CD4-positive, alpha-beta memory T cell (primary cell): ENCODE data around the gene PABPC1L2B. TPM values are rescaled to one million over a fixed set of nuclear protein-coding genes. Genes with fewer than 3 reads are reported as not detected.
"Not testable (repeated sequence)": the region's sequence is repeated elsewhere in the genome, so short reads cannot be mapped to it uniquely, and the experiment has no call there.

Experiments
- CTCF ChIA-PET: fragments of 350-600 bp; sonication (Branson Sonifier 250); formaldehyde crosslinking; loops from one replicate; lab custom pipeline; 2021; ENCODE audit warnings: inconsistent platforms; ENCODE audit not compliant: partially characterized antibody; lab: Charles Lee
- POLR2A ChIA-PET: fragments of 350-600 bp; sonication (Branson Sonifier 250); formaldehyde crosslinking; loops from one replicate; lab custom pipeline; 2021; ENCODE audit not compliant: partially characterized antibody; lab: Charles Lee
- DNase-seq, 5 donors: peaks; one replicate each; pipeline versions ENCODE4 v3.0.0 to v3.0.0-alpha.2; 2020 to 2022; ENCODE audit warnings: mixed read lengths in 1 of 5
- H3K27ac ChIP-seq: one replicate; pipeline ENCODE4 v1.7.0; 2013; ENCODE audit warnings: low read depth, low read length
- H3K27me3 ChIP-seq: 2 replicates; pipeline ENCODE4 v1.7.0; 2013; ENCODE audit warnings: mild to moderate bottlenecking, low read length, moderate library complexity; ENCODE audit not compliant: insufficient read depth
- H3K36me3 ChIP-seq: 2 replicates; pipeline ENCODE4 v1.7.0; 2013; ENCODE audit warnings: mild to moderate bottlenecking, low read length, moderate library complexity; ENCODE audit not compliant: insufficient read depth
- H3K4me1 ChIP-seq: 2 replicates; pipeline ENCODE4 v1.7.0; 2013; ENCODE audit warnings: mild to moderate bottlenecking, low read length, moderate library complexity; ENCODE audit not compliant: insufficient read depth
- H3K4me3 ChIP-seq, 2 donors: one replicate each; pipeline ENCODE4 v1.7.0; 2013; ENCODE audit warnings: low read length in 2 of 2, mild to moderate bottlenecking in 1 of 2
- H3K9me3 ChIP-seq, 2 donors: one replicate each; pipeline ENCODE4 v1.7.0; 2013; ENCODE audit warnings: low read length in 2 of 2, control low read depth in 1 of 2; ENCODE audit not compliant: control insufficient read depth in 1 of 2
- H3K27ac Mint-ChIP-seq, 7 donors: one replicate each; pipeline ENCODE4 v1.8.0; 2020 to 2021; ENCODE audit warnings: mixed read lengths in 7 of 7, mild to moderate bottlenecking in 6 of 7, inconsistent platforms in 3 of 7, moderate library complexity in 3 of 7
- H3K27me3 Mint-ChIP-seq, 2 donors: one replicate each; pipeline ENCODE4 v1.8.0; 2020 to 2021; ENCODE audit warnings: mixed read lengths in 2 of 2
- H3K36me3 Mint-ChIP-seq, 2 donors: one replicate each; pipeline ENCODE4 v1.8.0; 2020 to 2021; ENCODE audit warnings: mixed read lengths in 2 of 2, inconsistent platforms in 1 of 2, mild to moderate bottlenecking in 1 of 2
- H3K4me1 Mint-ChIP-seq, 4 donors: one replicate each; pipeline ENCODE4 v1.8.0; 2020 to 2021; ENCODE audit warnings: mixed read lengths in 4 of 4, mild to moderate bottlenecking in 1 of 4
- H3K4me3 Mint-ChIP-seq, 8 donors: one replicate each; pipeline ENCODE4 v1.8.0; 2020 to 2021; ENCODE audit warnings: mixed read lengths in 8 of 8, mild to moderate bottlenecking in 7 of 8, moderate library complexity in 6 of 8, inconsistent platforms in 3 of 8
- H3K9me3 Mint-ChIP-seq, 8 donors: one replicate each; pipeline ENCODE4 v1.8.0; 2020 to 2021; ENCODE audit warnings: mixed read lengths in 8 of 8, mild to moderate bottlenecking in 5 of 8, inconsistent platforms in 3 of 8, moderate library complexity in 1 of 8
- intact Hi-C: fragments of 100-400 bp; cut with micrococcal nuclease; formaldehyde crosslinking; loops from one replicate; pipeline ENCODE4 v1.15.1; 2023
- polyA plus RNA-seq, 2 donors: library from polyadenylated mRNA; unstranded; fragments of 300-500 nt; fragmentation: Illumina TruSeq; gene quantifications; one replicate each; pipeline ENCODE4 v1.2.3, GENCODE V29; 2021
- total RNA-seq, 2 experiments: library from RNA; stranded (reverse); gene quantifications; one replicate each; pipeline ENCODE4 v1.2.3, GENCODE V29; 2021

Gene PABPC1L2B
- total RNA-seq = not detected
- not detected for polyA plus RNA-seq

DNA sequence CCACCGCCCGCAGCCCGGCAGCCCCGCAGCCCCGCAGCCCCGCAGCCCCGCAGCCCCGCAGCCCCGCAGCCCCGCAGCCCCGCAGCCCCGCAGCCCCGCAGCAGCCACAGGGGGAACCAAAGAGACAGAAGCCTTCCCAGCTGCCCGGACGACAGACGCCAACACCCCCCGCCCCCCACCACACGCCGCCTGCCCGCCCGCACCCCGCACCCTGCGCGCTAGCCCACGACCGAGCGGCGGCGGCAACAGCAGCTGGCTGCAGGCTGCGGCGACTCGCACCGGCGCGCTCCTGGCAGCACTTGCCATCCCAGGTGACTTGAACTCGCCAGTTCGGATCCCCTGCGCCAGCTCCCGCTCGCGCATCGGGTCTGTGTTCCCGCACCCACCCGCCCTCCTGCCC is at the start of gene PABPC1L2B:
Gene PABPC1L2B, plus strand, starts transcription at position 207 of the 400 bp plus-strand sequence. CDS start 704 bp downstream, outside the sequence.
- H3K36me3 Mint-ChIP-seq, H3K4me1 ChIP-seq, POLR2A ChIA-PET, H3K27me3 ChIP-seq, H3K27ac ChIP-seq, H3K4me3 ChIP-seq, H3K9me3 ChIP-seq, DNase-seq, H3K4me3 Mint-ChIP-seq, H3K4me1 Mint-ChIP-seq, CTCF ChIA-PET, intact Hi-C loops, H3K36me3 ChIP-seq, H3K9me3 Mint-ChIP-seq, H3K27ac Mint-ChIP-seq, H3K27me3 Mint-ChIP-seq: not testable (repeated sequence)

DNA sequence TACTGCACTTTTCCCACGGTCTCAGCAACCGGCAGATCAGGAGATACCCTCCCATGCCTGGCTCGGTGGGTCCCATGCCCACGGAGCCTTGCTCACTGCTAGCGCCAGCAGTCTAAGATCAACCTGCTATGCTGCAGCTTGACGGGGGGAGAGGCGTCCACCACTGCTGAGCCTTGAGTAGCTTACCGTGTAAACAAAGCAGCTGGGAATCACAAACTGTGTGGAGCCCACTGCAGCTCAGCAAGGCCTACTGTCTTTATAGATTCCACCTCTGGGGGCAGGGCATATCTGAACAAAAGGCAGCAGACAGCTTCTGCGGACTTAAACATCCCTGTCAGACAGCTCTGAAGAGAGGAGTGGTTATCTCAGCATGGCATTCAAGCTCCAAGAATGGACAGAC is 42.8 kb upstream of the PABPC1L2B start:
- CTCF ChIA-PET, H3K4me3 Mint-ChIP-seq, H3K27ac ChIP-seq, H3K36me3 Mint-ChIP-seq, H3K4me3 ChIP-seq, H3K9me3 Mint-ChIP-seq, H3K27me3 Mint-ChIP-seq, DNase-seq, H3K9me3 ChIP-seq, H3K4me1 Mint-ChIP-seq, intact Hi-C loops, H3K27me3 ChIP-seq, H3K4me1 ChIP-seq, H3K36me3 ChIP-seq, POLR2A ChIA-PET, H3K27ac Mint-ChIP-seq: not testable (repeated sequence)

DNA sequence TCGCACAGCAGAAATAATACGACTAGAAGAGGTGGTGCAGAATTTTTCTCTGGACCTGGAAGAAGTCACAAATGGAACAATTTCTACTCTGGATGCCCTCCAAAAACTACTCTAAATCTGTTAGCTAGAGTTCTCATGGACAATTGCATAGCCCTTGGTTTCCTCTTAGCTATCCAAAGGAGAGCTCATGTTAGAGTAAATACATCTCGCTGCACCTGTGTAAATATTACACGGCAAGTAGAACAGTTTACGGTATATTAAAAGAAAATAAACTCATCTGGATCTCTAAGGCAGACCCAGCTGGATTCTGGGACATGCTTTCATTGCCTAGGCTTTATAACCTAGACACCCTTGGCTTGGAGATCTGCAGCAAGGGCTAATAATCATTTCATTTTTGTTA is 30.9 kb upstream of the PABPC1L2B start:
- CTCF ChIA-PET = not testable (repeated sequence)

DNA sequence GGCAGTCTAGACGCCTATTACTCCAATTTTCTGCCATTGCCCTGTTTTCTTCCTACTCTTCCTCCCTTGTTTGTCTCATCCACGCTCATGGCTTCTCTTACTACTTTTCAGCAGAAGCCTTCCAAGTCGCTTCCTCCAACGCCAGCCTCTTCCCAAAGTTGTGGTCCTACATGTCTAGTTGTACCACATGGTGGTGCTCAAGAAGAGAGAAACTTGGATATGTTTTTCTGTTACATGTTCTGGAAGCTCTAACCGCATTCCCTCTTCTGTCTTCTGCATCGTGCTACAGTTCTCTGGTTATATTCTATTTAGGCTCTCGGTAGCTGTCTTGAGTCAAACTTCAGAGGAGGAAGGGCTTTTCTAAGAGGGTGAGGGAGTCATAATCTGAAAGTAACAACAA is 27.9 kb upstream of the PABPC1L2B start:
- intact Hi-C loops = not testable (repeated sequence)

More for the DNA sequence above, 30.9 kb upstream of the PABPC1L2B start:
- H3K4me3 ChIP-seq, POLR2A ChIA-PET, H3K27ac ChIP-seq, H3K27me3 Mint-ChIP-seq, DNase-seq, H3K9me3 ChIP-seq, H3K4me3 Mint-ChIP-seq, H3K27ac Mint-ChIP-seq, H3K36me3 ChIP-seq, intact Hi-C loops, H3K4me1 Mint-ChIP-seq, H3K27me3 ChIP-seq, H3K9me3 Mint-ChIP-seq, H3K4me1 ChIP-seq, H3K36me3 Mint-ChIP-seq: not testable (repeated sequence)

DNA sequence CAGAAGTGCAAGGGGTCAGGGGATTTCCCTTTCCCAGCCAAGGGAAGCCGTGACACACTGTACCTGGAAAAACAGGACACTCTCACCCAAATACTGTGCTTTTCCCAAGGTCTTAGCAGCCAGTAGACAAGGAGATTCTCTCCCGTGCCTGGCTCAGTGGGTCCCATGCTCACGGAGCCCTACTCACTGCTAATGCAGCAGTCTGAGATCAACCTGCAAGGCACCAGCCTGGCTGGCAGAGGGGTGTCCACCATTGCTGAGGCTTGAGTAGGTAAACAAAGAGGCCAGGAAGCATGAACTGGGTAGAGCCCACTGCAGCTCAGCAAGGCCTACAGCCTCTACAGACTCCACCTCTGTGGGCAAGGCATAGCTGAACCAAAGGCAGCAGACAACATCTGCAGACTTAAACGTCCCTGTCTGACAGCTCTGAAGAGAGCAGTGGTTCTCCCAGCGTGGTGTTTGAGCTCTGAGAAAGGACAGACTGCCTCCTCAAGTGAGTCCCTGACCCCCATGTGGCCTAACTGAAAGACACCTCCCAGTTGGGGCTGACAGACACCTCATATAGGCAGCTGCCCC is 21.8 kb upstream of the PABPC1L2B start:
- H3K4me3 ChIP-seq, H3K36me3 Mint-ChIP-seq, CTCF ChIA-PET, POLR2A ChIA-PET, H3K27me3 ChIP-seq, DNase-seq, H3K4me3 Mint-ChIP-seq, H3K36me3 ChIP-seq, H3K27ac ChIP-seq, intact Hi-C loops, H3K27ac Mint-ChIP-seq, H3K9me3 ChIP-seq, H3K4me1 ChIP-seq, H3K4me1 Mint-ChIP-seq, H3K27me3 Mint-ChIP-seq, H3K9me3 Mint-ChIP-seq: not testable (repeated sequence)

More for the DNA sequence above, 27.9 kb upstream of the PABPC1L2B start:
- H3K9me3 Mint-ChIP-seq, H3K4me1 ChIP-seq, DNase-seq, H3K27ac ChIP-seq, H3K27ac Mint-ChIP-seq, H3K36me3 Mint-ChIP-seq, H3K4me3 ChIP-seq, H3K4me3 Mint-ChIP-seq, H3K4me1 Mint-ChIP-seq, H3K27me3 Mint-ChIP-seq, H3K27me3 ChIP-seq, H3K9me3 ChIP-seq, CTCF ChIA-PET, POLR2A ChIA-PET, H3K36me3 ChIP-seq: not testable (repeated sequence)

DNA sequence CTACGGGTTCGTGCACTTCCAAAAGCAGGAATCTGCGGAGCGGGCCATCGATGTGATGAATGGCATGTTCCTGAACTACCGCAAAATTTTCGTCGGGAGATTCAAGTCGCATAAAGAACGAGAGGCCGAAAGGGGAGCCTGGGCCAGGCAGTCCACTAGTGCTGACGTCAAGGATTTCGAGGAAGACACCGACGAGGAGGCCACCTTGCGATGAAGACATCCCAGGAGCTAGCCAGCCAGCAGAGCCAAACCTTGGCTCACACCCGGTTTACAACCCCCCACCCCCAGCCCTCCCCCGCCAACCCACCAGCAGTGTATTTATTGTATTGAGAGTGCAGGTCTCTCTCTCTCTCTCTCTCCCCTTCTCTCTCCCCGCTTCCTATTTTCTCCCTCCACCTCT is 1.3 kb downstream of the PABPC1L2B start:
- H3K9me3 Mint-ChIP-seq, H3K4me1 ChIP-seq, DNase-seq, intact Hi-C loops, H3K36me3 Mint-ChIP-seq, H3K27ac Mint-ChIP-seq, H3K4me1 Mint-ChIP-seq, H3K27me3 Mint-ChIP-seq, CTCF ChIA-PET, H3K4me3 ChIP-seq, H3K4me3 Mint-ChIP-seq, POLR2A ChIA-PET, H3K27ac ChIP-seq, H3K9me3 ChIP-seq, H3K36me3 ChIP-seq, H3K27me3 ChIP-seq: not testable (repeated sequence)

DNA sequence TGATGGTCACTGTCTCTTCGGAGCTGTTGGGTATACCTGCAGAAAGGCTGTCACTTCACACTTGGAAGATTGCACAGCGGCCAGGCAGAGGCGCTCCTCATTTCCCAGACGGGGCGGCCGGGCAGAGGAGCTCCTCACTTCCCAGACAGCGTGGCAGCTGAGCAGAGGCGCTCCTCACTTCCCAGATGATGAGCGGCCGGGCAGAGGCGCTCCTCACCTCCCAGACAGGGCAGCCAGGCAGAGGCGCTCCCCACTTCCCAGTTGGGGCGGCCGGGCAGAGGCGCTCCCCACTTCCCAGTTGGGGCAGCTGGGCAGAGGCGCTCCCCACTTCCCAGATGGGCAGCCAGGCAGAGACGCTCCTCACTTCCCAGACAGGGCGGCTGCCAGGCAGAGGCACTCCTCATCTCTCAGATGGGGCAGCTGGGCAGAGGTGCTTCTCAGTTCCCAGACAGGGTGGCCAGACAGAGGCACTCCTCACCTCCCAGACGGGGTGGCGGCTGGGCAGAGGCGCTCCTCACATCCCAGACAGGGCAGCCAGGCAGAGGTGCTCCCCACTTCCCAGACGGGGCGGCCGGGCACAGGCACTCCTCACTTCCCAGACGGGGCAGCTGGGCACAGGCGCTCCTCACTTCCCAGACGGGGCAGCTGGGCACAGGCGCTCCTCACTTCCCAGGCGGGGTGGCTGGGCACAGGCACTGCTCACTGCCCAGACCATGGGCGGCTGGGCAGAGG is 18.8 kb downstream of the PABPC1L2B start:
- DNase-seq = no peak
- intact Hi-C loops = no loop called here
- H3K27me3 ChIP-seq = no peaks in the 10 kb centered on the region
- Mint-ChIP-seq H3K4me3 (no peak overlapping the region), H3K9me3 (peaks cover 0 to 39% (median 13%) of the 10 kb centered on the region in 8 donors), H3K27me3 (no peaks in the 10 kb centered on the region), H3K4me1 (no peaks in the 10 kb centered on the region), H3K27ac (no peak overlapping the region), H3K36me3 (peaks cover 0 to 3% of the 10 kb centered on the region in 2 donors)
- CTCF ChIA-PET = no interaction called here
- no peaks in the 10 kb centered on the region for H3K9me3 ChIP-seq
- no peaks in the 10 kb centered on the region for H3K36me3 ChIP-seq
- POLR2A ChIA-PET = no interaction called here
- no peak overlapping the region for H3K27ac ChIP-seq
- H3K4me1 ChIP-seq = no peaks in the 10 kb centered on the region
- no peak overlapping the region for H3K4me3 ChIP-seq
